Measurements from ENCODE around the gene MDM2. TPM values are rescaled to one million over a fixed set of nuclear protein-coding genes. Genes with fewer than 3 reads are reported as not detected.

MDM2 gene
- total RNA-seq, 2 donors from 2014 or later: 248 to 253 TPM

GRCh38 chr12:68880660-68881325, 72.8 kb downstream of the MDM2 start:
- no peak for DNase-seq (ENCODE audit: low spot score)
- Mint-ChIP-seq H3K36me3 (no peaks in the 10 kb centered on the region), H3K4me3 (no peak overlapping the region), H3K27ac (no peak overlapping the region), H3K9me3 (no peaks in the 10 kb centered on the region), H3K27me3 (peaks cover 15 to 36% of the 10 kb centered on the region in 2 donors), H3K4me1 (ENCODE audit: low read depth in 2 of 2) (no peaks in the 10 kb centered on the region)
- ATAC-seq: no peak

DNA sequence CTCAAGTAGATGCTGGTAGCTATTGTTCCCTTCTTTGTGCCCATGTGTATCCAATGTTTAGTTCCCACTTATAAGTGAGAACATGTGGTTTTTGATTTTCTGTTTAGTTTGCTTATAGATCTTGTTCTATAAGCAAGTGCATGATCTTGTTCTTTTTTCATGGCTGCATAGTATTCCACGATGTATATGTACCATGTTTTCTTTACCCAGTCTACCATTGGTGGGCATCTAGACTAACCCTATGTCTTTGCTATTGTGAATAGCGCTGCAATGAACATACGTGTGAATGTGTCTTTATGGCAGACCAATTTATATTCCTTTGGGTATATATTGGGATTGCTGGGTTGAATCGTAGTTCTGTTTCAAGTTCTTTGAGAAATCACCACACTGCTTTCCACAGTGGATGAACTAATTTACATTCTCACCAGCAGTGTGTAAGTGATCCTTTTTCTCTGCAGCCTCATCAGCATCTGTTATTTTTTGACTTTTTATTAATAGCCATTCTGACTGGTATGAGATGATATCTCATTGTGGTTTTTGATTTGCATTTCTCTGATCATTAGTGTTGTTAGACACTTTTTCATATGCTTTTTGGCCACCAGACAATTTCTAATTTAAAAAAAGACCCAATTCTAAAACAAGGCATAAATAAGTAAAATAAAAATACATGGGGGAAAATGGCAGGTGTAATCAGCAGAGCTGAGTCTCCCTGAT, 74.4 kb downstream of the MDM2 start:
- ATAC-seq: no peak
- H3K27ac Mint-ChIP-seq: no peak overlapping the region
- no peaks in the 10 kb centered on the region for H3K4me1 Mint-ChIP-seq (ENCODE audit: low read depth in 2 of 2)
- DNase-seq (ENCODE audit: low spot score): no peak
- H3K36me3 Mint-ChIP-seq: no peaks in the 10 kb centered on the region
- no peaks in the 10 kb centered on the region for H3K9me3 Mint-ChIP-seq
- H3K27me3 Mint-ChIP-seq: peaks cover 11 to 27% of the 10 kb centered on the region in 2 donors
- no peak overlapping the region for H3K4me3 Mint-ChIP-seq

DNA sequence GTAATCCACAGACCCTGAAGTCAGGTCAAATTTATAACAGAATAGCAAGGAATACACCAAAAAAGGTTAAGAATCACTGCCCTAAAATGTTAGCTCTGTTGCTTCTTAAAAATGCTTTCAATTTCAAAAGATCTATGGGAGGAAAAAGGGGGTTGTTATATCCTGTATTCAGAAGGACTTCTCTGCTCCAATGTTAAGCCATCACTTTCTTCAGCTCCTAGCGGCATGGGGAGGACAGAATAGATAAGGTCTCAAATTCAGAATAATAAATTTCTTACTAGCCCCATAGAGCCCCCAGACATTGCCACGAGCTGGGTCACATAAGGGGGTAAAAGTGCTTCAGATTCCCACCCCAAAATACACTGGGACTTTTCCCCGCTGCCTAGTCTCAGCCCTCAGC, 75.2 kb downstream of the MDM2 start:
- ATAC-seq (no peak), DNase-seq (ENCODE audit: low spot score) (no peak)
- Mint-ChIP-seq H3K9me3 (no peaks in the 10 kb centered on the region), H3K4me1 (ENCODE audit: low read depth in 2 of 2) (no peaks in the 10 kb centered on the region), H3K4me3 (no peak overlapping the region), H3K27ac (no peak overlapping the region), H3K27me3 (peaks cover 11 to 21% of the 10 kb centered on the region in 2 donors), H3K36me3 (no peaks in the 10 kb centered on the region)

- DNase-seq (ENCODE audit: low spot score): no peak
- Mint-ChIP-seq H3K4me3 (no peak overlapping the region), H3K4me1 (ENCODE audit: low read depth in 2 of 2) (no peaks in the 10 kb centered on the region), H3K9me3 (no peaks in the 10 kb centered on the region), H3K36me3 (no peaks in the 10 kb centered on the region), H3K27ac (no peak overlapping the region), H3K27me3 (peaks cover 6 to 14% of the 10 kb centered on the region in 2 donors)
- ATAC-seq: no peak
Observed at GRCh38 chr12:68884251-68884650, 76.3 kb downstream of the MDM2 start.

DNA sequence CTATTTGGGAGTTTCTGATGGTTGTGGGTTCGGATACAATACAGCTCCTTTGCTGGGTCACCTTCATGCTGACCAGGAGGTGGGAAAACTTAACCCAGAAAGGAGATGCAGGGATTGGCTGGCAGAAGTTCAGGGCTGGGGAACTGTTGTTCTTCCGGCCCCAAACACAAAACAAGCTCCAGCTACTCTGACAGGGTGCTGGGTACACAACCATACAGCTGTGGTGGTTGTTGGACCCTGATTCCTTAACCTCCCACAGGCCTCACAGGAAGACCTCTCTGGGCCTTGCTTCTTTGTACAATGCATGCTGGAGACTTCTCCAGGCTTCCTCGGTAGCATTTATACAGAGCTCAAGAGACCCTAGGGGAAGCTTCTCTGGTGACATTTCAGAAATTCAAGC, 77.4 kb downstream of the MDM2 start:
- DNase-seq (ENCODE audit: low spot score) (no peak), ATAC-seq (no peak)
- Mint-ChIP-seq H3K27me3 (peaks cover 6 to 8% of the 10 kb centered on the region in 2 donors), H3K27ac (no peak overlapping the region), H3K36me3 (no peaks in the 10 kb centered on the region), H3K4me1 (ENCODE audit: low read depth in 2 of 2) (no peaks in the 10 kb centered on the region), H3K4me3 (no peak overlapping the region), H3K9me3 (no peaks in the 10 kb centered on the region)

DNA sequence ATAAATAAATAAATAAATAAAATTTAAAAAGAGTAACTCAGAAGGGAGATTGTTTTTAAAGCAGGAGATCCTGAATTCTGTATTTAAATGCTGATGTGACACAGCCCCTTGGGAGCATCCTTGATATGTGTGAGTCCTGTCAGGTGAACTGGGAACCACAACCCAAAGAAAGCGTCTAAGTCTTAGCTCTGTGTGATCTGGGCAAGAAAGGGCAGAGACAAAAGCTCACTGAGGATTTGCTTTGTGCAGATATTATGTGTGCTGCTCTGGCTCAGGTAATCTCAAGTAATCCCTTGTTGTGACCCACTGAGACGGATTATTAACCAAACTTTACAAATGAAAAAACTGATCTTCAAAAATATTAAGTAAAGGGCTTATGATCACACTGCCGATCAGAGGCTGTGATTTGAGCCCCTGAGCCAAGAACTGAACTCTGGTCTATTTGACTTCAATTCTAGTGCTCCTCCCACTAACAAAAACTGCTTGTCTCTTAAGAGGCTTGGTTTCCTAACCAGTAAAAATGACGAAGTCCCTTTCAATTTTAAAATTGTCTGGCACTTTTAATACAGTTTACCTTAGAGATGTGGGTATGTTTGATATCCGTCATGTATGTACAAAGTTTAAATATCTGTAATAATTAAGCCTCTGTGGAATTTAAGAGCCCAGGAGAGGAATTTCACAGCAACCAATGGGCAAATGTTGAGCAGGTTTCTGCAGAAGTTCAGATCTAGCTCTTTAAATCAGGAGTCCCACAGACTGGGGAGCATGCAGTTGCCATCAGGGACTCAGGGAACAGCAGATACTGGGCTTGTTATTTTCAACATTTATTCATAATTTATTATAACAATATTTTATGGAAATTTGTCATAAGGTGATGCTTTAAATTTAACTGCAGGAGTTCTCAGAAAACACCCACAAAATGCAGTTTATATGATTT, 78.9 kb downstream of the MDM2 start:
- H3K36me3 Mint-ChIP-seq: no peaks in the 10 kb centered on the region
- no peak overlapping the region for H3K4me3 Mint-ChIP-seq
- H3K4me1 Mint-ChIP-seq (ENCODE audit: low read depth in 2 of 2): no peaks in the 10 kb centered on the region
- H3K27ac Mint-ChIP-seq: no peak overlapping the region
- ATAC-seq (no peak), DNase-seq (ENCODE audit: low spot score) (no peak)
- no peaks in the 10 kb centered on the region for H3K9me3 Mint-ChIP-seq
- peaks cover 0 to 7% of the 10 kb centered on the region in 2 donors for H3K27me3 Mint-ChIP-seq

DNA sequence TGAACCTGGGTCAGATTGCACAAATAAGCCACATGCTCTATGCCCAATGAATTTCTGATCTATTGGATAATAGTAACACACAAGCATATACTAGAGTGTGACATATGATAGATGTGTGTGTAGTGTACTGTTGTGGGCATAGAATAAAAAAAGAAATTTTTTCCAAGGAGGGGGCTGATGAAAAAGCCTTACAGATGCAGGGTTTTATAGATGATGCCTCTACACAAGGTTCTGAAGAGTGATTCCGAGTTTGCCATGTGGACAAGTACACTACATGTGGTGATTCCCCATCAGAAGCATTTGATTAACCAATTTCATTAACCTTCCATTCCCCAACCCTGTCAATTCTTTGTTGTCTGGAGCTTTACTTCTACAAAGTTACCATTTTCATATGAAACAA, 79.7 kb downstream of the MDM2 start:
- Mint-ChIP-seq H3K4me3 (no peak overlapping the region), H3K27me3 (peaks cover 0 to 6% of the 10 kb centered on the region in 2 donors), H3K4me1 (ENCODE audit: low read depth in 2 of 2) (no peaks in the 10 kb centered on the region), H3K27ac (no peak overlapping the region), H3K36me3 (no peaks in the 10 kb centered on the region), H3K9me3 (no peaks in the 10 kb centered on the region)
- ATAC-seq (no peak), DNase-seq (ENCODE audit: low spot score) (no peak)

DNA sequence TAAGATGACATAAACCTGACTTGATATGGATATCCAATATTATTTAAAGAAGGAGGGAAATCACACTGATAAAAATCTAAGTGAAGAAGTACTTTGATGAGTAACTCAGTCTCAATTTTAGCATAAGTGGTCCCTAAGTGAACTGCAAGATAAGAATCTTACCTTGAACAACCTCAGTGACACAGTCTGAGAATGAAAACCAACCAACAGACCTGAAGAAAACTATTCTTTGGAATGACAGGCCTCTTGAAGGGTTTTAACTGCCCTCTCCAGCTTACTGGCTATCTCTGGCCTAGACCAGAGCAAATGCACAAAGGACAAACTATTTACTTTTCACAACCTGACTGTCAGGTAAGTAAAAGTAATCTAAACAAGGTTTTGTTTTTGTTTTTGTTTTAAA, 80.3 kb downstream of the MDM2 start:
- Mint-ChIP-seq H3K4me3 (no peak overlapping the region), H3K27me3 (peaks cover 0 to 6% of the 10 kb centered on the region in 2 donors), H3K27ac (no peak overlapping the region), H3K36me3 (no peaks in the 10 kb centered on the region), H3K4me1 (ENCODE audit: low read depth in 2 of 2) (no peaks in the 10 kb centered on the region), H3K9me3 (no peaks in the 10 kb centered on the region)
- DNase-seq (ENCODE audit: low spot score): no peak
- ATAC-seq: no peak

DNA sequence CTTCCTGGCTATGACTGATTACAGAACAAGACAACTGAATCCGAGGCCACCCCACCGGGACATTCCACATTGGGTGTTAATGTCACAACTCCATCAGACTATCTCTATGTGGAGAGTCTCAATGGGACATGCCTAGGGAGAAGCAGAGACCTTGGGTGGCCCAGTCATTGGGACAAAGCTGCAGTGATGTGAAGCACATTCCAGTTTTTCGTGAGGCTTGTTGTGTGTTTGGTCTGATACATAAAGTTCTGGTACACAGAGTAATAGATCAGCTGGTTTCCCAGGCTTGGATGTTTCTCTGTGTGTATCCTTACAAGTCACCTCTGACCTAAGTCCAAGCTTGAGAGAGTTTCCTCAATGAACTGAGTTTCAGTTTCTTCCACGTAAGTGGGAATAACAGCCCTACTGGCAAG, 82.7 kb downstream of the MDM2 start:
- no peak for ATAC-seq
- H3K4me1 Mint-ChIP-seq (ENCODE audit: low read depth in 2 of 2): no peaks in the 10 kb centered on the region
- H3K9me3 Mint-ChIP-seq: no peaks in the 10 kb centered on the region

GRCh38 chr12:68891141-68891540, 83.2 kb downstream of the MDM2 start:
- DNase-seq (ENCODE audit: low spot score): no peak
- no peak overlapping the region for H3K27ac Mint-ChIP-seq
- no peaks in the 10 kb centered on the region for H3K4me1 Mint-ChIP-seq (ENCODE audit: low read depth in 2 of 2)
- peaks cover 0 to 10% of the 10 kb centered on the region in 2 donors for H3K27me3 Mint-ChIP-seq
- H3K36me3 Mint-ChIP-seq: no peaks in the 10 kb centered on the region
- H3K9me3 Mint-ChIP-seq: no peaks in the 10 kb centered on the region
- ATAC-seq: no peak
- H3K4me3 Mint-ChIP-seq: no peak overlapping the region

More for the DNA sequence above, 82.7 kb downstream of the MDM2 start:
- Mint-ChIP-seq H3K27ac (no peak overlapping the region), H3K27me3 (peaks cover 0 to 6% of the 10 kb centered on the region in 2 donors), H3K4me3 (no peak overlapping the region), H3K36me3 (no peaks in the 10 kb centered on the region)
- DNase-seq (ENCODE audit: low spot score): no peak

GRCh38 chr12:68893201-68893600, 85.2 kb downstream of the MDM2 start:
- Mint-ChIP-seq H3K27me3 (peaks cover 0 to 17% of the 10 kb centered on the region in 2 donors), H3K4me1 (ENCODE audit: low read depth in 2 of 2) (no peaks in the 10 kb centered on the region), H3K4me3 (no peak overlapping the region), H3K36me3 (no peaks in the 10 kb centered on the region), H3K27ac (no peak overlapping the region), H3K9me3 (no peaks in the 10 kb centered on the region)
- ATAC-seq (no peak), DNase-seq (ENCODE audit: low spot score) (no peak)

- ATAC-seq: peak in 1 of 2 donors; percentile 44
- Mint-ChIP-seq H3K27ac (no peak overlapping the region), H3K4me3 (no peak overlapping the region), H3K4me1 (ENCODE audit: low read depth in 2 of 2) (no peaks in the 10 kb centered on the region), H3K27me3 (peaks cover 0 to 17% of the 10 kb centered on the region in 2 donors), H3K9me3 (no peaks in the 10 kb centered on the region), H3K36me3 (no peaks in the 10 kb centered on the region)
- no peak for DNase-seq (ENCODE audit: low spot score)
Observed at GRCh38 chr12:68893741-68894140, 85.8 kb downstream of the MDM2 start.

DNA sequence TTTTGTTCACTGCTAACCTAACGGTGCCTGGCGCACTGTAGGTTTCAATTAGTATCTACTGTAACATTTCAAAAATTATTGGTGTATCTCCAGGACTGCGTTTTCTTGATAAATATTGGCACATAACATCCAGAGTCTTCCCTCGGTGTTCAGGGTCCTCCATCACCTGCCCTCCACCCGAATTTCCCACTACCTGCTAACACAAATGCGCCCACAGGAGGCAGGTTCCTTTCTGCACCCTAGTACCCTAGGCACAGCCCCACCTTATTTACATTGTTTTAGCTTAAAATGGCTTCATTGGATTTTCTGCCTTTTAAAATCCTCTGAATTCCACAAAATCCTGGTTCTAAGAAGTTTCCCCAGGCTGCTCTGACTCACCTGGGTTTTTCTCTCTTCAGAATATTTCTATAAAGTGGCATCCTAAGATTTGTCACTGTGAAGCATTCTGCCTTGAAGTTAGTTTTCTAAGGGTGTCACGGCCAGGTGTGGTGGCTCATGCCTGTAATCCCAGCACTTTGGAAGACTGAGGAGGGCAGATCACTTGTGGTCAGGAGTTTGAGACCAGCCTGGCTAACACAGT, 86.4 kb downstream of the MDM2 start:
- Mint-ChIP-seq H3K27me3 (peaks cover 3 to 18% of the 10 kb centered on the region in 2 donors), H3K4me1 (ENCODE audit: low read depth in 2 of 2) (no peaks in the 10 kb centered on the region), H3K36me3 (no peaks in the 10 kb centered on the region), H3K9me3 (no peaks in the 10 kb centered on the region), H3K4me3 (no peak overlapping the region), H3K27ac (no peak overlapping the region)
- DNase-seq (ENCODE audit: low spot score) (no peak), ATAC-seq (no peak)

Data from natural killer cell treated with Interleukin-12 subunit alpha and Interleukin-12 subunit beta and Interleukin-15 and Interleukin-18, amount 100 ng/mL, for 72 hours (primary cell).